Kasumi-1 (cell line): ENCODE measurements around the gene NLGN1.

ENCODE experiments used
- DNase-seq, 2 experiments: peaks; one replicate each; lab custom pipeline; 2025; lab: John Stamatoyannopoulos, UW

The NLGN1 gene

DNA sequence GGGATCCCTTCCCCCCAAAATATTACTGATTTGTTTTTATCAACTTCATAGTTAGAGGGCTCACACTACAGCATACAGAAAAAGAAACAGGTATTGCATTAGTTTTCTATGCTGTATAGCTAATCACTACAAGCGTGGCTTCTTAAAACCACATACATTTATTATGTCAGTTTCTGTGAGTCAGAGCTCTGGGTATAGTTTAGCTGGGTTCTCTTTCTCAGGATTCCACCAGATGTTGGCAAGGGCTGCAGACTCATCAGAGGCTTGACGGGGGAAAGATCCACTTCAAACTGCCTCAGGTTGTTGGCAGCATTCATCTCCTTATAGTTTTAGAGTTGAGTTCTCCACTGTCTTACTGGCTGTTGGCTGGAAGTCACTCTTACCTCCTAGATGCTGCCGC is 328.0 kb downstream of the NLGN1 start:
- no peak for DNase-seq

DNA sequence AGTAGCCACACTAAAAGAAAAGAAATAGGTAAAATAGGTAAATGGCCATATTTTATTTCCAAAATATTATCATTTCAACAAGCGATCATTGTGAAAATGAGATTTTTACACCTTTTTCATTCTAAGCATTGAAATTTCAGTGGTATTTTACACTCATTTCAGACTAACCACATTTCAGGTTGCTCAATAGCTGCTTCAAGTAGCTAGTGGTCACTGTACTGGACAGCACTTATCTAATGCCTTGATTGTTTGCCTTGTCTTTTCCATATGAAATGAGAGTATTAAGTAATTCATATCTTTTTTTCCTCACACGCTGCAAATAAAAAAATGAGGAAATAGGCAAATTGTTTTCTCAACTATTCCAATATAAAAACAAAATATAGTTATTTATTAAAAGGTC is 332.8 kb downstream of the NLGN1 start:
- DNase-seq = no peak

DNA sequence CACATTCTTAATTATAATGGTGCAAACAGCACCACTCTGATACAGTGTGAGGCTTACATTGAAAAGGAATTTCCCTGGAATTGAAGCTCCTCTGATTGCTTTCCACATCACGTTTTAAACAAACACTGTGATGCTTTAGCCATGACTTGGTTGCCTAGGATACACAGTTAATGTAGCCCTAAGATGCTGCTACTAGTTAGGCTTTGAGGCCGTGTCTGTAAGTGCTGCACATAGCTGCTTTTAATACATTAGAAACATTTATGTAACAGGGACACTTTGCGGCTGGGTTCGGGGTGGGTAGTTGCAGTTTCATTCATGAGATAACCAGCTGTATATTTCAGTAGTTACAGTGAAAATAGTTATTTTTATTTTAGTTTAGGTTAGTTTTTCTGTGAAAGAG is 334.7 kb downstream of the NLGN1 start:
- no peak for DNase-seq

DNA sequence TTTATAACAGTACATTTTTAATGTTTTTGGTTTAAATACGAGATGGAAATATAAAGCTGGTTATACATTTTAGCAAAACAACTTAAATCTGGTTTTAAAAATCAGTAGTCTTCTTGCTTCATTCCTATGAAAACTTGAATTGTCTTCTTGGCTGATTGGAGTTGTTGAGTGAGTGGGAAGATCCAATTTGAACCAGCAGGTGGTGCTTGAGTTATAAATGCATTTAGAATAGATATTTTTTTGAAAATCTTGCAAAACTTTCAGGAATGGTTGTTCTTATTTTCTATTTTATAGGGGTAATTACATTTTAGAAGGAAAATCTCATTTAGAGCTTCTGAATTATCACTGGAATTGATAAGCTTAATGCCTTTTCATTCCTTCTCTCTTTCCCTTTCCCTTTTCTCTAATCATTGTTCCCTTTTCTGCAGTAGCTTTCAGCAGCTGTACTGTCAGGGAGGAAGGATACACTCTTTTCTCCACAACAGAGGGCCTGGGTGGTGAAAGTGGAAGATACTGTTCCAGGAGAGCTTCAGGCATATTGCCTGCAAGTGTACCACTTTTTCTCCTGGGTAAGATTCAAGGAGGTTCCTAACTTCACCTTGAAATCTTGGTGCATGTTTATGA is 335.6 kb downstream of the NLGN1 start:
- peak; percentile 51 to 60 for DNase-seq

DNA sequence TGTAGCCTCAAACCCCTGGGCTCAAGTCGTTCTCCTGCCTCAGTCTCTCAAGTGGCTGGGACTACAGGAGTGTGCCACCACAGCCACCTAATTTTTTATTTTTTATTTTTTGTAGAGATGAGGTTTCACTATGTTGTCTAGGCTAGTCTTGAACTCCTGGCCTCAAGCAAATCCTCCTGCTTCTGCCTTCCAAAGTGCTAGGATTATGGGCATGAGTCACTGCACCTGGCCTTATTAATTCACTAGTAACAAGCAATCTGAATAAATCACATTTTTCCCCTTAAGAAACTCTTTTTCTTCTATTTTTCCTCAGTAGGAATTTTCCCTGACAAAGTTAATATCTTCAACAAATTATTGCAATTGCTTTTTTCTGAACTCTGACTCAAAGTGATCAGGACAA is 336.9 kb downstream of the NLGN1 start:
- no peak for DNase-seq

DNA sequence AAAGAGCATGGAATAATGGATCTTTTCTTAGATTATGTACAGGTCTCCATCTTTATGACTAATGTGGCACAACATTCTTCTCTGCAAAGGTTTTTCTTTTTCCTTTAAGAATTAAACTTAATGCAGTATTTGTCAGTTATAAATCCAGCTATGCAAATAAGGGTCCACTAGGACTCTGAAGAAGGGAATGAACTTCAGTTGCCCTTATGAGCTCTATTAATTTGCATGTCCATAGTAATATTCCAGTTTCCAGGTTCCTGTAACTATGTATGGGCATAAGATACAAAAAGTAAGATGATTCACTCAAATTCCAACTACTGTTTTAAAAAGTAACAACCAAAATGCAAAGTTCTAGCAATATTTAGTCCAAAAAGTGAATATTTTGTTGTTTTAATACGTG is 337.4 kb downstream of the NLGN1 start:
- no peak for DNase-seq

DNA sequence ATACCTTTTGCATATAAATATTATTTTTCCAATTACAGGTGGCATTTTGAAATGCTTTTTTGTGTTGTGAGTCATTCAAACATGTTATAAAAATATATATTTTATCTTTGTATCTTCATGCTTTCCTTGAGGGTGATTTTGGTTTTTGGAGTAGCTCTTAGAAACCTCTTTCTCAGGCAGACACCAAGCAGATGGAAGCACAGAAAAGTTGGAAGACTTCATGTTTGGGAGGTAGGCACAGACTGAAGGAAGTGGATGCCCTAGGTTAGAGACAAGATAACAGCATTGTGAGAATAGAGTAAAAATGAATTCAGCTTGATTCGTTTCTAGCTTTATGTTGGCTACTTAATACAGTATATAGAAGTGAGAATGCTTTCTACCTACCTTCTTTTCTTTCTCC is 338.3 kb downstream of the NLGN1 start:
- DNase-seq = no peak

DNA sequence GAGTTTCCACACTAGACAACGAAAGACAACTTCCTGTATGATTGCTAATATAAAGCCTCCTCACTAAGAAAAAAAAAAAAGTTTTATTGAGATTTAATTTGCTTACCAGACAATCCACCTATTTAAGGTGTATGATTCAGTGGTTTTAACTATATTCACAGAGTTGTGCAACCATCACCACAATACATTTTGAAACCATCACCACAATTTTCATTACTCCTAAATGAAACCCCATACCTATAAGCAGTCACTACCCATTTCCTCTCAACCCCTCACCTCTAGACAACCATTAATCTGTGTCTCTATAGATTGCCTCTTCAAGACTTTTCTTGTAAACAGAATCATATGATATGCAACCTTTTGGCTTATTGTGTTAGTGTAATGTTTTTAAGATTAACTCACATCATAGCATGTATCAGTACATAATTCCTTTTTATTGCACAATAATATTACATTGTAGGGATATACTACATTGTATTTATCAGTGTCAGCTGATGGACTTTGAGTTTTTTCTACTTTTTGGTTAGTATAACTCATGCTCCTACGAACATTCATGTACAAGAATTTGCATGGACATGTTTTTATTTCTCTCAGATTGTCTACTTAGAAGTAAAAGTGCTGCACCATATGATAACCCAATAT is 339.7 kb downstream of the NLGN1 start:
- DNase-seq = no peak

DNA sequence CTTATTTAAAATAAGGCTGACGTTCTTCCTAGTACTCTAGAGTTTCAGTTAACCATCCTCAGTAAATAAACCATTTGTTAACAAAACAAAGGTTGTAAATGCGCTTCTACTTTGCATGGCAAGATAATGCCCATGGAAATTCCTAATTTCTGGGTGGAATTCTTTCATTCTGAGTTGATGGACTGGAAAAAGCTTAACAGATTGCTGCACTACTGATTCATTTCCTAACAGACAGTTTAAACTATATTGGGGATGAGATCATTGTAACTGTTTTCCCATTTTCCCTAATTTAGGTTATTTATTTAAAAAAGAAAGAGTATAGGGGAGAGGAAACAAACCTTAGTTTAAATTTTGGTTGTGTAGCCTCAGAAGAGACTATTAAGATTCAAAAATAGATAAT is 342.2 kb downstream of the NLGN1 start:
- no peak for DNase-seq

DNA sequence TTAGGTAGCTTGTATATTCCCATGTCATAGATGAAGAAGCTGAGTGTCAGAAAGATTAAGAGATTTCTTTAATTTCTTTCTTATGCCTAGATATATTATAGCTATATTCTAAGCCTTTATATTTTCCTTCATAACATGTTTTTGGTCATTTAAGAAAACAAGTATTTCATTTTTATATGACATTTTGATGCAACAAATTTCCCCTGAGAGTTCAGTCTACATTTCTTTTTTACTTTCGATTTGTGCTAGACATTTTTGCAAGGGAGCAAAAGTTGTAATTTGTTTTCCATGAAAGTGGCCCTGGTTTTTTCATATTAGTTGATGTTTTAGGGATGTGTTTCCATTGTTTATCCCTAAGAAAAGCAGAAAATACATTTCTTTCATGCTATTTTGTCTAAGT is 344.9 kb downstream of the NLGN1 start:
- DNase-seq = no peak

DNA sequence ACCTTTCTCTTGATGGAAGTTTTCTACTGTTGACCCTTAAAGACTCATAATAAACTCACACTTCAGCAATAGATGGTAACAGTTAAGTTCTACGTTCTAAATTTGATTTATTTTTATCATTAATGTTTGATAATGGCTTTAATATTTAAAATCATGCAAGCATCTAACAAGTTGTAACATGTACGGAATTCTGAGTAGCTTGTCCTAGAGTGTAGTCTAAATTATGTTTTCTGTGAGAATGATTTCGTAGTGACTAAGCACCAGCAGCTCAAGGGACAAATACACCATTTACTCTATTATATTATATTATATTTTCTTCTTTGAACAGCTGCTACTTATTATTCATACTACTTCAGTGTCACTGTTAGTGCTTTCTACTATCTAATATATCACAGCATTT is 345.6 kb downstream of the NLGN1 start:
- no peak for DNase-seq

DNA sequence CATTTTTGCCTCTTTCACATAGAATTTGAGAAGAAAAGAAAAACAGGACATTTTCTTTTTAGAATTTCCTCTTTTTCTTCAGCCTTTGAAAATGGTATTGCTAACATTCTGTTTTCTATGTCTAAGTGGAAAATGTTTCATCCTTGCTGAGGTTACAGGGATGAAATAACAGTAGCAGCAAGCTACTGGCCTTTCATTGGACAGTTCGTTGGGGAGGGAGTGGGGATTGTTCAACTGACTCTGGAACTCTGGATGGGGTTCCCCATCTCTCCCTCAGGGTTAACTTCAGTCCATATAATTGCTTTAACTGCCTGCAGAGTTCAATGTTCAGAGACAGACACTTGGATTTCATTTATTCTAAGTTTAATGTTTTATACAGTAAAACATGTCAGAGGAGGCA is 346.0 kb downstream of the NLGN1 start:
- no peak for DNase-seq

DNA sequence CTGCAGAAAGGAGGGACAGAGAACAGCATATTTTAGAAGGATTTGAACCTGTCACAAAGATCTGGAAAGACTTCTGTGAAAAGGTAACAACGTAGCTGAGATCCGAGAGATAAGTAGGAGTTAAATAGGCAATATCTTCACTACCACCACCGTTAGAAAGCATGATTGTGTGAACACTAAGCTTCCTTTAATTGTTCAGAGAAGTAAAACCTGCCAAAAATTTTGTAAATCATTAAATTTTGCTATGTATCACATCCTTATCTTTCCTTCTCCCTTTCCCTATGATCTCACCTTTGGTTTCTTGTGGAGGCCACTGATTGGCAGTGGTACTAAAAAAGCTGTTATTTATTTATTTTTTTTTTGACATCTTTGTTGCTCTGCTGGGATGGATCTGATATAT is 346.9 kb downstream of the NLGN1 start:
- DNase-seq = no peak

DNA sequence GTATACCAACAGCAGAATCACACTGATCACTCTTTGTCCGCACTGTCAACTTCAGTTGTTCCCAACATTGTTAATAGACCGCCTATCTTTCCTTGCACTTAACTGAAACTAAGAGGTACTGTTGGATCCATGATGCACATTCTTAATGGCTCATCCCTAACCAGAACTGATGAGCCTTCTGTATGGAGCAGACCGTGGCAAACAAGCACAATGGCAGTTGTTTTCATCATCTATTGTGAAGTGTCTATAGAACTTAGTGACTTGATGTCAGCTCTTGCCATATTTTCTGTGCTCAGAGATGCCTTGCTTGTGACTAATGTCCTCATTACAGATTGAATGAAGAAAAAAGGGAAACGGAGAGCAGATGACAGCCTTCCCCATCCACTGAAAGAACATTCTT is 347.4 kb downstream of the NLGN1 start:
- no peak for DNase-seq

DNA sequence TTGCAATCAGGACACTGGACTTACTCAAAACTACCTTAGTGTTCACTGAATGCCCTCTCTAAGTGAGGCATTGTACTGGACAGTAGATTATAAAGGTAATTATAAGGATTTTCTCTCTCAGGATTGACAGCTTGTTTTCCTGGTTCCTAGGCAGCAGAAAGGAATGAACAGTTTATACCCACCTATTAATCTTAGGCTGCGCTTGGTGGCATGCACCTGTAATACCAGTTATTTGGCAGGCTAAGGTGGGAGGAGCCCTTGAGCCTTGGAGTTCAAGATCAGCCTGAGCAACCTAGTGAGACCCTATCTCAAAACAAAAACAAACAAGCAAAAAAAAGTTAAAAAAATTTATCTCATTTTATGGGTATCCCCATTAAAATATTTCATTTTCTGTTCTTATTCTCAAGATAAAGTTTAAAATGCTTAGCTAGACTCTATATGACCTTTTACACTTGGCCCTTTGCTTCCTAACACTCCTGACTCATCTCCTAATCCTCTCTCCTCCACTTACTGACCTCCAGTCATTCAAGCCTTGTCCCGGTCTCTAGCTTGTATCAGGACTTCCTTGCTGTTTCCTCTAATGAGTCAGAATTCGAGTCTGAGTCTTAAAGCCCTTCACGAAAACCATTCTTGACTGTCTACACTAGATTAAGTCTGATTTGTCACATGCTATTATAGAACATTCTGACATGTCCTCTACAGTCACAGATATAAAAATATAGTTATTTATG is 348.6 kb downstream of the NLGN1 start:
- DNase-seq = no peak

DNA sequence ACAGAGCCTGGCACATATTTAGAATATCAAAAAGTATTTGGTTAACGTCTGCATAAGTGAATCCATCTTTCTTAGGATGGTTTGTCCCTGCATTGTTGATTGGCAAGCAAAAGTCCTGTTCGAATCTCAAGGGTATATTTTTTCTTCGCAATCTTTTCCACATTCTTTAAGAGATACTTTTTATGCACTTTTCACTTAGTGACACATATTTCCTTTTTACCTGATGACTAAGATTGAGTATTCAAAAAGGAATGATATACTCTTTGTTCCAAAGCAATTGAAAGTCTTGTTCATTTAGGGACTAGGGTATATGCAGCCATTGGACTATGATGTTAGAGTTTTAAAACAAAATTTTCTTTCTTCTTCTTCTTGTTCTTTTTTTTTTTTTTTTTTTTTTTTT is 349.9 kb downstream of the NLGN1 start:
- no peak for DNase-seq

DNA sequence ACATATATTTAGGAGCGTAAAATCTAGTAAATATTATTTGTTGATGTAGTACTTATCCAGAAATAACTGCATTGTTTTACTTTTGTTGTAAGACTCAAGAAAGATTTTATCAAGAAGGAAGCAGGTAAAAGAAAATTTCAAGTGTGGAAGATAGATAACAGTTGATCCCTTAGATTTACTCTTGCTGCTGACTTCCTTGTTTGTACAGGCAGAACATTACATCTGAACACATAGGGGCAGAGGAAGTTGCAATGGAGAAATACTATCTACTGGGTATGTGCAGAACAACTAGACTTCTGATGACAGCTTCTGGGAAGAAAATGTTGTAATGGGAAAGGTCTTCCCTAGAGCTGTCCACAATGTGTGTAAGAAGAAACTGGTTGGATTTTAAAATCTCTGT is 350.6 kb downstream of the NLGN1 start:
- peak; percentile 37 to 45 for DNase-seq

DNA sequence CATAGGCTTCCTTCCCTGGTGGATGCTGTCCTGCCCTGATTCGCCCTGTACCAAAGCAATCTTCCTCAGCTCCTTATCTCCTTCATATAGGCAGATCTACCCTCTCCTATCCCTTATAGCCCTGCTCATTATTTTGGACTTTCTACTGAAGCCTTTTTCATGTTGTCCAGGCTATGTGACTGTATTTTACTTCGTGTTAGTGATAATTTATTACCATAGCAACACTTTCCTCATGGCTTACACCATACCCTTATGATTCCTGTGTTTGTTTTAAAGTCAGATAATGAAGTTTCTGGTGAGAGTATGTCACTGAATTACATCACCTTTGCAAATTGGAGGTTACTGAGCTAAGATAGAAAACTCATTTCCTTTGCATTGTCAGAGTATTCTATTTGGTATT is 352.6 kb downstream of the NLGN1 start:
- no peak for DNase-seq

DNA sequence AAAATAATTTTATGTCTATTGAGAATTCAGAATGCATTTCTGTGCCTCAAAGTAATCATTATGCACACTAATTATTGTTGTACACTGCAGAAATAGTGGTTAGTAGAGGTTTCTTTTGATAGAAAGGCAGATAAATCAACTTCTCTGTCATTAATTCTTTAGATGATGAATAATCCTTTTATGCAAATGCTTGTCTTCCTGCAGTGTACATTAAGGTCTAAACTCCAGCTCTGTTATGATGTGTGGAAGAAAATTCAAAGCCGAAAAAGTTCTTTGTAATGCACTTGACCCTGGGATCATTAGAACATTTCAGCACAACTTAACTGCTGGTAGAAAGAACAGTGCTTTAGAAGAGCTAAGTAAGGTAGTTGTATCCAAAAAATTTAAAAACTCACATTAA is 353.0 kb downstream of the NLGN1 start:
- no peak for DNase-seq

DNA sequence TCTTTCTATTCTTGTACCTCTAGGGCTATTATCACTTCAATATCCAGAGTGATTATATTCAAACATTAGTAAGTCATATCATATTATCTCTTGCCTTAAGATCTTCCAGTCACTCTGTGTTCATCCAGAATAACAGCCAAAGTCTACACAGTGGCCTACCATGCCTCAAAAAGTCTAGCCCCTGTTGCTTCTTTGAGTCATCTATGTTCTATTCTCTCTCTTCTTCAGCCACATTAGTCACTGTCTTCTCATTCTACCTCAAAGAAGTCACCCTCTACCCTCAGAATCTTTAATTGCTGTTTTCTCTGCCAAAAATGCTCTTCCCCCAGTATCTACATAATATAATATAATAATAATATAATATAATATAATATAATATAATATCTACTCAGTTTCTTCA is 356.0 kb downstream of the NLGN1 start:
- no peak for DNase-seq

DNA sequence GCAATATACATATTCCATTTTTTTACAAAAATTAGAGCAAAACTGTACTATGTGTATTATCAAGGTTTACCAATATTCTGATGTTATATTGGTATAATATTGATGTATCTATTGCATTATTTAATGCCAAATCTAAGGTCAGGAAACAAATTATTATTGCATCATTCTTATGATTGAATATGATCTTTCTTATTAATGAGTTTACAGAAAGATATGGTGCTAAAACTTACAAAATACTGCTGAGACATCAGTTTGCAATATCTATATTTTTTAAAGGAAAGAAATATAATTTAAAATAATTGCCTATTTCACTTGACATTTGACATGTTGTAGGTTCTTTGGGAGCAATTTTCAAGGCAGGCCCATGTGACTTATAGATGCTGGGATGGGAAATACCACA is 357.6 kb downstream of the NLGN1 start:
- no peak for DNase-seq

DNA sequence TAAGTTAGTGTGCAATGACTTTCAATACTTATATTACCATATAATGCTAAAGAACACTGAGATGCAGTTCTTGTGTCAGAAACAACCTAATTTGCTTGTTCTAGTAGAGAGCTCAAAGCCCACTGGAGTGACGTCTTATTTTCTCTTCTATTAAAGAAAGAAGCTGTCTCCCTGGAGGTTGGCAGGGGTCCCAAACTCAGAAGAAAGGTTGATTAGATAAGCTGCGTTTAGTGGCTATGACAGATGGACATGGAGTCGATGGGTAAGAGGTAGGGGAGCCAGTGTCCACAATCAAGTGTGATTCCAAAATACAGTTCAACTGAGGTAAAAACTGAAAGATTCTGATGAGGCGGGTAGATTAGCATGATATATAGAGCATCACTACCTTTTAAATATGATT is 363.6 kb downstream of the NLGN1 start:
- no peak for DNase-seq

DNA sequence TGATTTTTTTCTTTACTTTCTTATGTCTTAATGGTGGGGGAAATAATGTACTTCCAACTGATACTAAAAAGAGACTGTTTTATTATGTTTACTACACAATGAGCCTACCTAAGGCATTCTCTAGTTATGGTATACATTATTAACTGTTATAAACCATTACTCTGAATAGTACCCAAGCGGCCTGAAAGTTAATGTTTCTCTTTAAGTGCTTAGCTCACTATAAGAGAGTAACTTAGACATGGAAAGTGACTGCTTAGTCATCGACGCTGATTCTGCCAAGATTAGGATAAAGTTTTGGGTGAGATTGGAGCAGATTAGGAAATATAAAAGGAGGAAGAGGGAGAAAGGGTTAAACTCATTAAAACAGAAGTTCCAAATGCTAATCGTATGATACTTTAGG is 365.0 kb downstream of the NLGN1 start:
- DNase-seq = no peak

DNA sequence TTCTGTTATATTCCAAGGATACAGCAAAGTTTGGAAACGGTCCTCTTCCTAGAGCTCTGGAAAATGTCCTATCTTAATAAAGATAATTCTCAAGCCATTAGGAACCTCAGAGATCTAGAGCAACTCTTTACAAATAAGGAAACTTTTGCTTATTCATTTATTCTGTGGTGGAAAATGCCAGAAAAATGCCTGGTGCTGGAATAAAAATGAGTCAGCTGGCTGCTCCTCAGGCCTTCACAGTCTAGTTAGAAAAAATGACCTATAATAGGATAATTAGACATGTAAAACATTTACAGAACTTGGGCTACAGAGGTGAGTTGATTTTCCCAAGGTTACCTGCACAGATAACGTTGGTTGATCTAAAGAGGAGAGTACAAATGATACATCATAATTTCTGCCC is 372.5 kb downstream of the NLGN1 start:
- DNase-seq = no peak
